Measurements from ENCODE around the gene GRAMD4. TPM values are rescaled to one million over a fixed set of nuclear protein-coding genes. Genes with fewer than 3 reads are reported as not detected.
"Not testable (repeated sequence)": the region's sequence is repeated elsewhere in the genome, so short reads cannot be mapped to it uniquely, and the experiment has no call there.

The GRAMD4 gene
- total RNA-seq, 1 donor from 2014 or later, result 24.1 TPM

GRCh38 chr22:46634973-46635685 is 14.9 kb downstream of the GRAMD4 start:
- not testable (repeated sequence) for DNase-seq (ENCODE audit: extremely low read depth, low read depth, low spot score)

GRCh38 chr22:46635756-46636155 is 15.6 kb downstream of the GRAMD4 start:
- DNase-seq (ENCODE audit: extremely low read depth, low read depth, low spot score), result no peak

DNA sequence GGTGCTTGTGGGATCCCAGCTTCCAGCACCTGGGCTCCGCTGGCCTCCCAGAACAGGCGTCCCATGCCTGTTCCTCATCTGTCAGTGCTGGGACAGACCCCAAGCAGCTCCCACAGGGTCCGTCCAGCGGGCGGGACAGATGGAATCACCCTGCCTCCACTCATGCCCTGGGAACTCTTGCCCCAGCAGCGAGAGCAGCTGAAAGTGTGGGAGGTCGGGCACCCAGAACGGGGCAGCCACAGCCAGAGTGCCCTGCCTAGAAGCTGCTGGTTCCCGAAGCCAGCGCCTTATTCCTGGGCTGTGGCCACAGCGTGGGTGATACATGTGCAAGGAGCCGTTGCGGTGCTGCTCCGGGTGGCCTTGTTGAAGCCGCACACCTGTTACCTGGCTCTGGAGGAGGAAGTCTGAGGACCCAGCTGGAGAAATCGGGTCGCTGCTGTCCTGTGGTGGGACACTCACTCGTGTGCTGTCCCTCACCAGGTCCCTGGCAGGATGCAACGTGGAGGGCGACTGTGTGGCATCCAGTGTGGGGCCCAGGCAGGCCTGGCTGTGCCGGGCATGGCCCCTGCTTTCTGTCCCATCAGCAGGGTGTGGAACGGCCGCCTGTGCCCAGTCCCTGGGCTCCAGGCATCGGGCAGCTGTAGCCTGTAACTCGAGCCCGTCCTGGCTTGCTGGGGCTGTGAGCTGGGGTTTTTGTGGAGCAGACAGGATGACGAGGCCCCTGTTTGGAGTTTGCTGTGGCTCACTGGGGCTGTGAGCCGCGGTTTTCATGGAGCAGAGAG is 16.2 kb downstream of the GRAMD4 start:
- DNase-seq (ENCODE audit: extremely low read depth, low read depth, low spot score), result no peak

DNA sequence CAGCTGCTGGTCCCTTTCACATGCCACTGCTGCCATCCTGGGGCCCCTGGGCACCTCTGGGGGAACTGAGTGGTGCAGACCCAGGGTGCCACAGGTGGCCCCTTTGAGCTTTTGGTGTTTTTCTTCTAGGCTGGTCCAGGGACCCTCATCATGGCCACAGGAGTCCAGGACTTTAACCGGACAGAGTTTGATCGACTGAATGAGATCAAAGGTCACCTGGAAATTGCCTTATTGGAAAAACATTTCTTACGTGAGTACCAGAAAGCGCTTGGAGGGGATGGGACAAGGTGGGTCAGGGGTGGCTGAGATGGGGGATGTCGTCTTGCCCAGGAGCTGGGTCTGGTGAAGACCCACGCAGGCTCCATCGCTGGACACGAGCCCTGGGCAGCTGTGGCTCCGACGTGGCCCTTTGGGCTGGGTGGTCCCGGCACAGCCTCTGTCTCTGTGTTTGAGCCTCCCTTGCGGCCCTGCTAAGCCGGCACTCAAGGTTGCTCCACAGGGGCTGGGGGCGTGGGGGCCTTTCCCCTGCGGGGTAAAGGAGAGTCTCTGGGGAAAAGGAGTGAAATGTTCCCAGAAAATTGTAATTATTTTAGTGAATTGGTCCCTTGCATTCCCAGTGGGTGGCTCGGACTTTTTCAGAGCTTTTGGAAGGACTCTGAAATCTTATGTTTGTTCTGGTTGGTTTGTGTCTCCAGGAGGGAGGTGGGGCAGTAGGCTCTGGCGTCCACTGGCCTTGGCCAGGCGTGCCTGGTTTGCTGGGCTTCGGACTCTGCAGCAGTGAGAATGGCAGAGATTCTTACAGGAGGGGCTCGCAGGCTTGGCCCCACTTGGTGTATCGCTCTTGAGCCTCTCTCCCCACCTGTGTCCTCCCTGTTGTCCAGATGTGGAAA is 17.8 kb downstream of the GRAMD4 start:
- DNase-seq (ENCODE audit: extremely low read depth, low read depth, low spot score), result no peak

DNA sequence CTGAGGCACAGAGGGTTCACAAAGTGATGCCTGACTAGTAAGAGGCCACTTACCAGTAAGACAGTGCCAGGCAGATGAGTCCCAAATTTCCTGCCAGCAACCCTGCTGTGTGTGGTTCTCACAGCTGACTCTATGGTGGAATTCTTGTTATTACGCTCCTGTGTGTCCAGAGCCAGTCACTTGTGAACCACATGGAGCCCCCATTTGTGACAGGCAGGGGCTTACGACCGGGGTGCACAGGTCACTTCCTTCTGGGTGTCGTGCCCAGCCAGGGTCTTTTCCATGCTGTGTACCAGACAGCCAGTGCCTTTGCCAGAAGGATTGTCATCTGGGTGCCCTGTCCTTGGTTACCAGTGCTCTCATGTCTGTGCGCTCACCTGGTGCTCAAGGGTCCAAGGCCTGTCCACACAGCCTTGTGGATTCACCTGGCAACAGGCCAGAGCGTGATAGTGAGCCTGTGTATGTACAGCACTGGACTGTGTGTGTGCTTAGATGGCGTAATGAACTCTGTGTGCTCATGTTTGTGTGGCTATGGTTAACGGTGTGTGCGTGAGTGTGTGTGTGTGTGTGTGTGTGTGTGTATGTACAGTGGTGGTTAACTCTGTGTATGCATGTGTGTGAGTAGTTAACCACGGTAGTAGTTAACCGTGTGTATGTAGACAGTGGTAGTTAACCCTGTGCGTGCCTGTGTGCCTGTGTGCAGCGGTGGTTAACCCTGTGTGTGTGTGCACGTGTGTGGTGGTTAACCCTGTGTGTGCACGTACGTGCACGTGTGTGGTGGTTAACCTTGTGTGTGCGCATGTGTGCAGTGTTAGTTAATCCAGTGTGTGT is 18.6 kb downstream of the GRAMD4 start:
- no peak for DNase-seq (ENCODE audit: extremely low read depth, low read depth, low spot score)

DNA sequence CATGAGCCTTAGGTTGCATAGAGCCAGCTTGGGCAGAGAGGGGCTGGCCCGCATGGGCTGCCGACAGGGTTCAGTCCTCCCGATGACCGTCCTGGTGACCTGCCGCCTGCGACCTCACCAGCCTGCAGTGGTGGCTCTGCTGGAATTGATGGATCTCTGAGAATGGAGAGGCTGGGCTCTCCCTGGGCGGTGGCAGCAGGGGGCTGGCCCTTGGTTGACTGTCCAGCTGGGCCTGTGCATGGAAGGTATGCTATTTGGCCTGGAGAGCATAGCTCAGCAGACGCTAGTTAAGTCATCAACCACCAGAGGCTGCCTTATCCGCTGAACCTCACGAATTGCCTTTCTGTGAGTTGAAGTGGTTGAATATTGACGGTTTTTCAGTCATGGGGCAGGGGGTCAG is 19.7 kb downstream of the GRAMD4 start:
- DNase-seq (ENCODE audit: extremely low read depth, low read depth, low spot score), result no peak

DNA sequence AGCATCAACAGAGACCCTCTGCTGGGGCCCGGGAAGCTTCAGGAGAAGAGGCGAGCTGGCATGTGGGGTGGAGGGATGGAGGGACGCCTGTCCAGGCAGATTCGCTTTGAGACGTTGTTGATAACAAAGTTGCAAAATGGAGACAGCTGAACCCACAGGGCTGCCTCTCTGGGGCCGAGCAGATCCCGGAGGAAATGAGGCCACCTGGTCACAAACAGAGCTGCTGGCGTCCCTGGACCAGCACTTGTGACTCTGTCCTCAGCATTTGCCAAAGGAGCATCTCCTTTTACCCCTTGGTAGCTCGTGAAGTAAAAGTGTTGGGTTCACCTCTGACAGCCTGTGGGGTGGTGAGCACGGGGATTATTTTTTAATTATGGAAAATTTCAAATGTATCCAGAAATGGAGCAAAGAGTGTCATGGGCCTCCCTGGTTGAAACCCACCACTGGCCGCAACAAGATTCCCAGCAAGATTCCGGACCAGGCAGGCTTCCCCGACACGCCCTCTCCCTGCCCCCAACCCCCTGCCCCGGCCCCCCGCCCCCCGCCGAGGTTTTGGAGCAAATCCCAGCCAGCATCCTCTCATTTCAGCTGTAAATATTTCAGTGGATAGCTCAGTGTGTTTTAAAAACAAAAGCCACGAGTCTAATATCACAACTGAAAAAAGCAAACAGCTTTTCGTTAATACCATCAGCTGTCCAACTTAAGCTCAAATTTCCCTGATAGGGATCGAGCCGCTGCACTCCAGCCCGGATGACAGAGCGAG is 20.3 kb downstream of the GRAMD4 start:
- no peak for DNase-seq (ENCODE audit: extremely low read depth, low read depth, low spot score)

- no peak for DNase-seq (ENCODE audit: extremely low read depth, low read depth, low spot score)
These were observed 21.7 kb downstream of the GRAMD4 start for GRCh38 chr22:46641811-46642266.

- DNase-seq (ENCODE audit: extremely low read depth, low read depth, low spot score), result not testable (repeated sequence)
These were observed 22.8 kb downstream of the GRAMD4 start for GRCh38 chr22:46642840-46643480.

DNA sequence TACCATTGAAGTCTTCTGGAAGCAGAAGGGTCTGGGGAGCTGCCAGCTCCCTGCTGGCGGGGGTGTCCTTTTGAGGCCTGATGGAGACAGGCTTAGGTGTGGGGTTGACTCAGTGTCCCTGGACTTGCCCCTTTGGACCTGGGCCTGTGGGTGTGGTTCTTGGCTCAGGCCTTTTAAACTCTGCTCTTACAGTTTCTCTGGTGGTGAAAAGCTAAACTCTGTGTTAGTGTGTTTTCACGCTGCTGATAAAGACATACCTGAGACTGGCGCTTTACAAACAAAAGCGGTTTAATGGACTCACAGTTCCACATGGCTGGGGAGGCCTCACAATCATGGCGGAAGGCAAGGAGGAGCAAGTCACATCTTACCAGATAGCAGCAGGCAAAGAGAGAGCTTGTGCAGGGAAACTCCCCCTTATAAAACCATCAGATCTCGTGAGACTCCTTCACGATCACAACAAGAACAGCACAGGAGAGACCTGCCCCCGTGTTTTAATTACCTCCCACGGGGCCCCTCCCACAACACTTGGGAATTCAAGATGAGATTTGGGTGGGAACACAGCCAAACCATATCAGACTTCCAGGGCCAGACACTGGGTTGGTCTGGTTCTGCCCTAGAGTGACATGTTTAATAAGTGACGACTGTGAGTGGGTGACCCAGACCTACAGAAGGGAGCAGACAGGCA is 26.5 kb downstream of the GRAMD4 start:
- DNase-seq (ENCODE audit: extremely low read depth, low read depth, low spot score), result no peak

DNA sequence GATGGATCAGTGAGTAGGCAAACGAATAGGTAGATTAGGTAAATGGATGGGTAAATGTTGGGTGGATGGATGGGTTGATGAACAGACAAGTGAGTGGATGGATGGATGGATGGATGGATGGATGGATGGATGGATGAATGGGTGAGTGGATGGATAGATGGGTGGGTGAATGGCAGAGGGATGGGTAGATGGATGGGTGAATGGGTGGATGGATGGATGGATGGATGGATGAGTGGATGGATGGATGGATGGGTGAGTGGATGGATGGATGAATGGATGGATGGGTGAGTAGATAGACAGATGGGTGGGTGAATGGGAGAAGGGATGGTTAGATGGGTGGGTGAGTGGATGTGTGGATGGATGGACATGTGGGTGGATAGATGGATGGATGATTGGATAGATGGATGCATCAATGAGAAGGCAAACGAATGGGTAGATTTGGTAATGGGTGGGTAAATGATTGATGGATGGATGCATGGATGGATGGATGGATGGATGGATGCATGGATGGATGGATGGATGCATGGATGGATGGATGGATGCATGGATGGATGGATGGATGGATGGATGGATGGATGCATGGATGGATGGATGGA is 28.1 kb downstream of the GRAMD4 start:
- DNase-seq (ENCODE audit: extremely low read depth, low read depth, low spot score), result not testable (repeated sequence)

GRCh38 chr22:46649141-46650077 is 29.2 kb downstream of the GRAMD4 start:
- no peak for DNase-seq (ENCODE audit: extremely low read depth, low read depth, low spot score)

GRCh38 chr22:46650078-46650810 is 30.1 kb downstream of the GRAMD4 start:
- DNase-seq (ENCODE audit: extremely low read depth, low read depth, low spot score), result no peak

DNA sequence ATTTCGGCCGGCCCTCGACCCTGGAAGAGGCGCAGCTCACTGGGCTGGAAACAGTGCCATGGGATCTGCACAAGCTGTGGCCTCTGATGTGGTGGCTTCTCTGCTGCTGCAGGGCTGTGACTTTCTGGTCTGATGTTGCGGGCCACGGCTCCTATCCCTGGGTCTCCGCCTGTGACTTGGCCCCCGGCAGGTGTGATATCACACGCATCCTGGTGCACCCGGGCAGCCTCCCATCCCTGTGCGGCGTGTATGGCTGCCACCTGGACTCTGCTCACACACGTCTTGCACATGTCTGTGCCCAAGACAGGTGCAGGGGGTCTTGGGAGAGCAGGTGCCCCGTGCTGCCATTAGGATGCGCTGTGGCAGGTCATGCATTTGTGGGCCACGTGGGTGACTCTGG is 31.1 kb downstream of the GRAMD4 start:
- no peak for DNase-seq (ENCODE audit: extremely low read depth, low read depth, low spot score)

- no peak for DNase-seq (ENCODE audit: extremely low read depth, low read depth, low spot score)
These were observed 32.1 kb downstream of the GRAMD4 start for GRCh38 chr22:46652081-46652846.

Data from glomerular endothelial cell (primary cell).